GM12873 (cell line): ENCODE measurements around the gene OTUD3.

Experiments
- CTCF ChIP-seq: IDR thresholded peaks from 2 replicates; pipeline ENCODE4 v1.5.1; 2012; ENCODE audit warnings: low read depth, mild to moderate bottlenecking, moderate library complexity, low read length, control low read depth; ENCODE audit not compliant: insufficient read depth; ENCODE audit errors: missing control alignments

OTUD3 gene

GRCh38 chr1:19934336-19934735 is 52.1 kb downstream of the OTUD3 start:
- no peak for TF ChIP-seq CTCF

- no peak for TF ChIP-seq CTCF
Observed at GRCh38 chr1:19936061-19936750, 54.0 kb downstream of the OTUD3 start.

GRCh38 chr1:19938472-19938871 is 56.3 kb downstream of the OTUD3 start:
- no peak for TF ChIP-seq CTCF

- TF ChIP-seq CTCF: no peak
Observed at GRCh38 chr1:19940486-19941205, 58.5 kb downstream of the OTUD3 start.

- no peak for TF ChIP-seq CTCF
Observed at GRCh38 chr1:19941206-19941568, 59.0 kb downstream of the OTUD3 start.

GRCh38 chr1:19942088-19942487 is 59.9 kb downstream of the OTUD3 start:
- no peak for TF ChIP-seq CTCF

- TF ChIP-seq CTCF: no peak
Observed at GRCh38 chr1:19942657-19943056, 60.5 kb downstream of the OTUD3 start.
